ENCODE measurements around the gene TRIP10. TPM values are rescaled to one million over a fixed set of nuclear protein-coding genes. Genes with fewer than 3 reads are reported as not detected.

TRIP10 gene
- total and polyA plus RNA-seq, 5 donors from 2014 or later = 0.37 to 2.6 (median 0.44) TPM; not detected in 1

DNA sequence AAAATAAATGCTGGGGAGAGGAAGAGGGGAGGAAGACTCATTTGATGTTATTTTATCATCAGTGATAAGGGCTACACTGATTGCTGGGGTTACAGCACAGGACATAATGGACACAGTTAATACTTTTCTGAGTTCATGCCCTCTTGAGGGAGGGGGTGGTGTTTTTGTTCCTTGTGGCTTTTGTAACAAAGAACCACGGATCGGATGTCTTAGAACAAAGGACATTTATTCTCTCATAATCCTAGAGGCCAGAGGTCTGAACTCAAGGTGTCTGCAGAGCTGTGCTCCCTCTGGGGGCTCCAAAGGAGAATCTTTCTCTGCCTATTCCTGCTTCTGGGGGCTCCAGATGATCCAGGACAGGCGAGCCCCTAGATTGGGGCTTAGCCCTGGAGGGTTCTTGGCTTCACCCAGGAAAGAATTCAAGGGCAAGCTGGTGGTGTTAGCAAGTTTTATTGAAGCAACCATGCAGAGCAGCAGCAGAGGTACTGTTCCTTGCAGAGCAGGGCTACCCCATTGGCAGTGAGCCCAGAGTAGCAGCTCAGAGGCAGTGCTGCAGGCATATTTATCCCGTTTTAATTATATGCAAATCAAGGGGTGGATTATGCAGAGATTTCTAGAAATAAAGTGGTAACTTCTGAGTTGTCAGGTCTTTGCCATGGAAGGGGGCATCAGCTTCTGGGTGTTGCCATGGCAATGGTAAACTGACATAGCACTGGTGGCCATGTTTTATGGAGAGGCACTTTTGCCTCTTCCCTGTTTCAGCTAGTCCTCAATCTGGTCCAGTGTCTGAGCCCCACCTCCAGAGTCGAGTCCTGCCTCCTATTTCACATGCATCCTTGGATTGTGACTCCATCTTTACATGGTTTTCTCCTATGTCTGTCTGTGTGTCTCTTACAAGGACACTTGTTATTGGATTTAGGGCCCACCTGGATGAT, 51.0 kb downstream of the TRIP10 start:
- no peak for ATAC-seq (ENCODE audit: low read depth in 2 of 2)
- no peak overlapping the region for H3K4me3 ChIP-seq (ENCODE audit: low read depth, low read length)
- no peaks in the 10 kb centered on the region for H3K27me3 ChIP-seq (ENCODE audit: control insufficient read depth, insufficient read depth, low read length)
- H3K4me1 Mint-ChIP-seq = peaks cover 0 to 73% (median 39%) of the 10 kb centered on the region in 4 donors
- peaks cover 0 to 3% (median 0%) of the 10 kb centered on the region in 7 donors for H3K9me3 Mint-ChIP-seq
- DNase-seq = no peak
- peaks cover 43% of the 10 kb centered on the region for H3K36me3 Mint-ChIP-seq
- H3K4me1 ChIP-seq (ENCODE audit: control insufficient read depth, insufficient read depth, low read length, poor library complexity, severe bottlenecking) = peaks cover 7% of the 10 kb centered on the region
- H3K9me3 ChIP-seq (ENCODE audit: control insufficient read depth in 2 of 2, low read length in 2 of 2) = no peaks in the 10 kb centered on the region
- H3K27ac ChIP-seq (ENCODE audit: insufficient read depth, low read length, poor library complexity, severe bottlenecking) = no peak overlapping the region
- peak overlapping the region; percentile 18 to 82 (median 76) for H3K27ac Mint-ChIP-seq
- peak overlapping the region in 2 of 4 donors; percentile 22 to 25 for H3K4me3 Mint-ChIP-seq
- no peaks in the 10 kb centered on the region for H3K27me3 Mint-ChIP-seq
- peaks cover 23% of the 10 kb centered on the region for H3K36me3 ChIP-seq (ENCODE audit: control insufficient read depth, insufficient read depth, low read length)

DNA sequence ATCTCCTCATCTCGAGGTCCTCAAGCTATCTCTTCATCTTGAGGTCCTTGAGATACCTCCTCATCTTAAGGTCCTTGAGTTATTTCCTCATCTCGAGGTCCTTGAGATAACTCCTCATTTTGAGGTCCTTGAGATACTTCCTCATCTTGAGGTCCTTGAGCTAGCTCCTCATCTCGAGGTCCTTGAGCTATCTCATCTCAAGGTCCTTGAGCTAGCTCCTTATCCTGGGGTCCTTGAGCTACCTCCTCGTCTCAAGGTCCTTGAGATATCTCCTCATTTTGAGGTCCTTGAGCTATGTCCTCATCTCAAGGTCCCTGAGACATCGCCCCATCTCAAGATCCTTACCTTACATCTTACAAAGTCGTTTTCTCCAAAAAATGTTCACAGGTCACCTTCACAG, 51.8 kb downstream of the TRIP10 start:
- Histone ChIP-seq H3K4me3 (ENCODE audit: low read depth, low read length) (no peak overlapping the region), H3K36me3 (ENCODE audit: control insufficient read depth, insufficient read depth, low read length) (peaks cover 19% of the 10 kb centered on the region), H3K27me3 (ENCODE audit: control insufficient read depth, insufficient read depth, low read length) (no peaks in the 10 kb centered on the region), H3K9me3 (ENCODE audit: control insufficient read depth in 2 of 2, low read length in 2 of 2) (no peaks in the 10 kb centered on the region), H3K27ac (ENCODE audit: insufficient read depth, low read length, poor library complexity, severe bottlenecking) (no peak overlapping the region), H3K4me1 (ENCODE audit: control insufficient read depth, insufficient read depth, low read length, poor library complexity, severe bottlenecking) (peaks cover 9% of the 10 kb centered on the region)
- ATAC-seq (ENCODE audit: low read depth in 2 of 2) (no peak), DNase-seq (no peak)
- Mint-ChIP-seq H3K27ac (peak overlapping the region in 2 of 3 donors; percentile 65 to 82), H3K4me1 (peaks cover 5 to 74% (median 44%) of the 10 kb centered on the region in 4 donors), H3K4me3 (peak overlapping the region in 2 of 4 donors; percentile 25 to 33), H3K27me3 (no peaks in the 10 kb centered on the region), H3K9me3 (peaks cover 0 to 3% (median 0%) of the 10 kb centered on the region in 7 donors), H3K36me3 (peaks cover 43% of the 10 kb centered on the region)

DNA sequence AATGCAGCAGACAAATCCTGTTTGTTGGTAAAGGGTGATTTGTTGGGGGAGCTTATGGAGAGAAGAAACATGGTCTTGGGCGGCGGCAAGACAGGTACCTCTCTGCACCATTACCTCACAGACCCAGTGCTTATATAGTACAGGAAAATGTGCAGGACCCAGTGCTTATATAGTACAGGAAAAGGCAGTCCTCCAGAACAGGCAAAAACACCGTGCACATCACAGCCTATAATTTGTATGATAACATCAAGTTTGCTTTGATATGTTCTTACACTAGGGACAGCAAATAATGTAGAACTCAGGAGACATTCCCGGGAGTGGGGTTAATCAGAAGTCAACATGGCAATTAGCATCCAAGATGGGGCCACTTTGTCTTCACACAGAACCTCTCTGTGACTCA, 53.9 kb downstream of the TRIP10 start:
- Mint-ChIP-seq H3K36me3 (peaks cover 45% of the 10 kb centered on the region), H3K9me3 (peaks cover 0 to 5% (median 0%) of the 10 kb centered on the region in 7 donors)

DNA sequence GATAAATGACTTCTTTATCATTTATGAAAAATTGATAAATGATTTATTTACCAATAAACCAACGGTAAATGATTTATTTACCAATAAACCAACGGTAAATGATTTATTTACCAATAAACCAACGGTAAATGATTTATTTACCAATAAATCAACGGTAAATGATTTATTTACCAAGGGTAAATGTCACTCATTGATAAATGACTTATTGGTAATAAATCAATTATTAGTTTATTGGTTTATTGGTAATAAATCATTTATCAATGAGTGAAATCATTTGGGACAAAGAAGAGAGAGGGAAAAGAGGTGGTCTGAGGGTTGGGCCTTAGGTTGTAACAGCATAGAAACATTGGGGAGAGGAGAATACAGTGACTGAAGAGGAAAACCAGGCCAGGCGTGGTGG, 54.5 kb downstream of the TRIP10 start:
- Mint-ChIP-seq H3K9me3 (peaks cover 0 to 5% (median 0%) of the 10 kb centered on the region in 7 donors), H3K27ac (peak overlapping the region in 2 of 3 donors; percentile 47 to 55), H3K27me3 (no peaks in the 10 kb centered on the region), H3K4me3 (peak overlapping the region in 2 of 4 donors; percentile 10 to 39), H3K36me3 (peaks cover 45% of the 10 kb centered on the region), H3K4me1 (peaks cover 10 to 82% (median 49%) of the 10 kb centered on the region in 4 donors)
- DNase-seq (no peak), ATAC-seq (ENCODE audit: low read depth in 2 of 2) (no peak)
- Histone ChIP-seq H3K4me1 (ENCODE audit: control insufficient read depth, insufficient read depth, low read length, poor library complexity, severe bottlenecking) (peaks cover 16% of the 10 kb centered on the region), H3K27ac (ENCODE audit: insufficient read depth, low read length, poor library complexity, severe bottlenecking) (no peak overlapping the region), H3K27me3 (ENCODE audit: control insufficient read depth, insufficient read depth, low read length) (no peaks in the 10 kb centered on the region), H3K9me3 (ENCODE audit: control insufficient read depth in 2 of 2, low read length in 2 of 2) (no peaks in the 10 kb centered on the region), H3K36me3 (ENCODE audit: control insufficient read depth, insufficient read depth, low read length) (peaks cover 22% of the 10 kb centered on the region), H3K4me3 (ENCODE audit: low read depth, low read length) (no peak overlapping the region)

More for the DNA sequence above, 53.9 kb downstream of the TRIP10 start:
- Mint-ChIP-seq H3K27me3 (no peaks in the 10 kb centered on the region), H3K4me3 (no peak overlapping the region), H3K4me1 (peaks cover 10 to 83% (median 53%) of the 10 kb centered on the region in 4 donors), H3K27ac (peak overlapping the region in 2 of 3 donors; percentile 4 to 47)
- no peaks in the 10 kb centered on the region for H3K9me3 ChIP-seq (ENCODE audit: control insufficient read depth in 2 of 2, low read length in 2 of 2)
- H3K27ac ChIP-seq (ENCODE audit: insufficient read depth, low read length, poor library complexity, severe bottlenecking) = no peak overlapping the region
- H3K4me3 ChIP-seq (ENCODE audit: low read depth, low read length) = no peak overlapping the region
- ATAC-seq (ENCODE audit: low read depth in 2 of 2) = no peak
- peaks cover 22% of the 10 kb centered on the region for H3K36me3 ChIP-seq (ENCODE audit: control insufficient read depth, insufficient read depth, low read length)
- H3K27me3 ChIP-seq (ENCODE audit: control insufficient read depth, insufficient read depth, low read length) = no peaks in the 10 kb centered on the region
- DNase-seq = no peak
- peaks cover 13% of the 10 kb centered on the region for H3K4me1 ChIP-seq (ENCODE audit: control insufficient read depth, insufficient read depth, low read length, poor library complexity, severe bottlenecking)

DNA sequence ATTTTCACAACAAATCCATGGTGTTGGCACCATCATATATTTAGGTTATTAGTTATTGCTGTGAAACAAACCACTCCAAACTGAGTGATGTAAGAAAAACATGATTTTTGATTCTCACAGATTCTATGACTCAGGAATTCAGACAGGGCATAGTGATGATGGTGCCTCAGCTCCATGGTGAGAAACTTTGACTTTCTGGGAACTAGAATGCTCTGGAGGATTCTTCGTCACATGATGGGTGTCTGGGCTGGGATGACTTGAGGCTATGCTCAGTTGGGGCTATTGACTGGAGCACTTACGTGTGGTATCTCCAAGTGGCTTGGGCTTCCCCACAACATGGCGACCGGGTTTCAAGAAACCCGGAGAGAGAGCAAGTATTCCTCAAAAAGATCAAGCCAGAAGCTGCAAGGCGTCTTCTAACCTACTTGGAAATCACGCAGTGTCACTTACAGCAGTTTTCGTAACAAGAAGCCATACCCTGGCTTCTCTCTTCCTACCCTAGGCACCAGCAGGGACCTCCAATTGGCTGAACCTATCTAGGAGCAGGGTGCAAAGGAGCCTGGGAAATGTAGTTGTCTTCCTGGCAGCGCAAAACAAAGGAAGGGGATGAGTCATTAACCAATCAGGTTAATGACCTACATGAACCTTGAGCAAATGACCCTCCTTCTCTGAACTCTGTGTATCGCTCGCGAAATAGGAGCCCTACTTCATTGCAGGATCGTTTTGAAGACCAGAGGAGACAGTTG, 55.4 kb downstream of the TRIP10 start:
- H3K4me1 ChIP-seq (ENCODE audit: control insufficient read depth, insufficient read depth, low read length, poor library complexity, severe bottlenecking) = peaks cover 23% of the 10 kb centered on the region

DNA sequence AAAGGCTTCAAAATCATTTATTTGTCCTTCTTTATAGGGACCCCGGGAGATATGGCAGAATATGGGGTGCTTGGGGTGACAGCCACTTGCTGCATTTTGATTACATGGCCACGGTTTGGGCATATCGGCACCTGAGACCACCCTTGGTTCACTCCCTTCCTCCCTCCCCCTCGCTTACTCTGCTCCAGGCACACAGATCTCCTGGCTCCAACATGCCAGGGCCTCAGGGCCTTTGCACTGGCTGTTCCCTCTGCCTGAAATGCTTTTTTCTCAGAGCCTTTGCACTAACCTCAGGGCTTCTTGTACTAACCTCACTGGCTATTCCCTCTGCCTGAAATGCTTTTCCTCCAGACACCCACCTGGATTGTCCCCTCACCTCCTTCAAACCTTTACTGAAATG, 56.8 kb downstream of the TRIP10 start:
- Mint-ChIP-seq H3K27ac (peak overlapping the region in 2 of 3 donors; percentile 72 to 89), H3K9me3 (peaks cover 0 to 5% (median 0%) of the 10 kb centered on the region in 7 donors), H3K27me3 (no peaks in the 10 kb centered on the region), H3K4me1 (peaks cover 16 to 86% (median 57%) of the 10 kb centered on the region in 4 donors), H3K36me3 (peaks cover 39% of the 10 kb centered on the region), H3K4me3 (peak overlapping the region in 1 of 4 donors; percentile 49)
- no peak for ATAC-seq (ENCODE audit: low read depth in 2 of 2)
- peaks cover 31% of the 10 kb centered on the region for H3K4me1 ChIP-seq (ENCODE audit: control insufficient read depth, insufficient read depth, low read length, poor library complexity, severe bottlenecking)
- H3K36me3 ChIP-seq (ENCODE audit: control insufficient read depth, insufficient read depth, low read length) = peaks cover 10% of the 10 kb centered on the region
- no peak overlapping the region for H3K4me3 ChIP-seq (ENCODE audit: low read depth, low read length)
- H3K9me3 ChIP-seq (ENCODE audit: control insufficient read depth in 2 of 2, low read length in 2 of 2) = no peaks in the 10 kb centered on the region
- H3K27ac ChIP-seq (ENCODE audit: insufficient read depth, low read length, poor library complexity, severe bottlenecking) = no peak overlapping the region
- H3K27me3 ChIP-seq (ENCODE audit: control insufficient read depth, insufficient read depth, low read length) = no peaks in the 10 kb centered on the region
- no peak for DNase-seq

More for the DNA sequence above, 55.4 kb downstream of the TRIP10 start:
- Histone ChIP-seq H3K4me3 (ENCODE audit: low read depth, low read length) (no peak overlapping the region), H3K36me3 (ENCODE audit: control insufficient read depth, insufficient read depth, low read length) (peaks cover 22% of the 10 kb centered on the region), H3K27ac (ENCODE audit: insufficient read depth, low read length, poor library complexity, severe bottlenecking) (no peak overlapping the region), H3K27me3 (ENCODE audit: control insufficient read depth, insufficient read depth, low read length) (no peaks in the 10 kb centered on the region), H3K9me3 (ENCODE audit: control insufficient read depth in 2 of 2, low read length in 2 of 2) (no peaks in the 10 kb centered on the region)
- H3K27me3 Mint-ChIP-seq = no peaks in the 10 kb centered on the region
- DNase-seq (no peak), ATAC-seq (ENCODE audit: low read depth in 2 of 2) (no peak)
- peak overlapping the region in 1 of 3 donors; percentile 47 for H3K27ac Mint-ChIP-seq
- peaks cover 0 to 5% (median 0%) of the 10 kb centered on the region in 7 donors for H3K9me3 Mint-ChIP-seq
- H3K36me3 Mint-ChIP-seq = peaks cover 41% of the 10 kb centered on the region
- peak overlapping the region in 1 of 4 donors; percentile 10 for H3K4me3 Mint-ChIP-seq
- peaks cover 10 to 86% (median 55%) of the 10 kb centered on the region in 4 donors for H3K4me1 Mint-ChIP-seq

DNA sequence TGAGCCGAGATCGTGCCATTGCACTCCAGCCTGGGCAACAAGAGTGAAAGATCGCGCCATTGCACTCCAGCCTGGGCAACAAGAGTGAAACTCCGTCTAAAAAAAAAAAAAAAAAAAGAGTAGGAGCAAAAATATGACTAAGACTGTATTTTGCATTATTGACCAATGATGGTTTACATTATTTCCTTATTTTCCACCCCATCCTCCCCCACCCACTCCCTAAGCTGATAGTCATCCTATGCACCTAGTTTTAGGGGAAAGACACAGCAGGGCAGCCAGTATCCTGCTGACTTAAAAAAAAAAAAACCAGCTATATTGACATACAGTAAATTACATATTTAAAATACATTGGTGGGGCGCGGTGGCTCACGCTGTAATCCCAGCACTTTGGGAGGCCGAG, 58.2 kb downstream of the TRIP10 start:
- peaks cover 0 to 5% (median 0%) of the 10 kb centered on the region in 7 donors for H3K9me3 Mint-ChIP-seq
- Histone ChIP-seq H3K4me1 (ENCODE audit: control insufficient read depth, insufficient read depth, low read length, poor library complexity, severe bottlenecking) (peaks cover 43% of the 10 kb centered on the region), H3K27ac (ENCODE audit: insufficient read depth, low read length, poor library complexity, severe bottlenecking) (no peak overlapping the region), H3K4me3 (ENCODE audit: low read depth, low read length) (no peak overlapping the region), H3K27me3 (ENCODE audit: control insufficient read depth, insufficient read depth, low read length) (no peaks in the 10 kb centered on the region), H3K36me3 (ENCODE audit: control insufficient read depth, insufficient read depth, low read length) (peaks cover 10% of the 10 kb centered on the region), H3K9me3 (ENCODE audit: control insufficient read depth in 2 of 2, low read length in 2 of 2) (no peaks in the 10 kb centered on the region)
- H3K27ac Mint-ChIP-seq = peak overlapping the region; percentile 36 to 83 (median 68)
- H3K4me3 Mint-ChIP-seq = peak overlapping the region in 2 of 4 donors; percentile 5 to 76
- no peak for DNase-seq
- peaks cover 28% of the 10 kb centered on the region for H3K36me3 Mint-ChIP-seq
- H3K4me1 Mint-ChIP-seq = peaks cover 19 to 85% (median 52%) of the 10 kb centered on the region in 4 donors
- ATAC-seq (ENCODE audit: low read depth in 2 of 2) = no peak
- H3K27me3 Mint-ChIP-seq = no peaks in the 10 kb centered on the region

Data from CD4-positive, CD25-positive, alpha-beta regulatory T cell (primary cell).